Activated CD8-positive, alpha-beta memory T cell treated with anti-CD3 and anti-CD28 coated beads, Interleukin-2, amount 50 U/mL, for 24 hours (primary cell): Measurements from ENCODE around the gene B4GALNT1.
"Not testable (repeated sequence)": the region's sequence is repeated elsewhere in the genome, so short reads cannot be mapped to it uniquely, and the experiment has no call there.

Source experiments
- DNase-seq: peaks from one replicate; pipeline ENCODE4 v3.0.0-alpha.2; 2020; ENCODE audit errors: extremely low read depth

B4GALNT1 gene

GRCh38 chr12:57637364-57637763 is 4.4 kb upstream of the B4GALNT1 start:
- DNase-seq = no peak

GRCh38 chr12:57636731-57637130 is 3.7 kb upstream of the B4GALNT1 start:
- not testable (repeated sequence) for DNase-seq

GRCh38 chr12:57632073-57632957 is 686 bp downstream of the B4GALNT1 start:
- no peak for DNase-seq

GRCh38 chr12:57631566-57632072 is 1.4 kb downstream of the B4GALNT1 start:
- DNase-seq = no peak

GRCh38 chr12:57630891-57631433 is 2.0 kb downstream of the B4GALNT1 start:
- no peak for DNase-seq

GRCh38 chr12:57629897-57630471 is 3.0 kb downstream of the B4GALNT1 start:
- DNase-seq = no peak

GRCh38 chr12:57628280-57629191 is 4.5 kb downstream of the B4GALNT1 start:
- DNase-seq = no peak

- no peak for DNase-seq
Observed at GRCh38 chr12:57627501-57628279, 5.3 kb downstream of the B4GALNT1 start.

GRCh38 chr12:57626921-57627445 is 6.0 kb downstream of the B4GALNT1 start:
- no peak for DNase-seq

- DNase-seq = no peak
Observed at GRCh38 chr12:57626111-57626920, 6.7 kb downstream of the B4GALNT1 start.

- no peak for DNase-seq
Observed at GRCh38 chr12:57625261-57626032, 7.6 kb downstream of the B4GALNT1 start.

- no peak for DNase-seq
Observed at GRCh38 chr12:57624441-57625220, 8.4 kb downstream of the B4GALNT1 start.

- DNase-seq = no peak
Observed at GRCh38 chr12:57623811-57624390, 9.1 kb downstream of the B4GALNT1 start.

- DNase-seq = no peak
Observed at GRCh38 chr12:57623385-57623784, 9.6 kb downstream of the B4GALNT1 start.

GRCh38 chr12:57622293-57623245 is 10.4 kb downstream of the B4GALNT1 start:
- DNase-seq = no peak

- DNase-seq = no peak
Observed at GRCh38 chr12:57621497-57622292, 11.3 kb downstream of the B4GALNT1 start.
